Activated CD4-positive, alpha-beta T cell treated with anti-CD3 and anti-CD28 coated beads for 1 hour (primary cell): ENCODE results near the gene SHROOM3.

ENCODE experiments used
- DNase-seq: peaks from one replicate; pipeline ENCODE4 v3.0.0-alpha.2; 2020

SHROOM3 gene

GRCh38 chr4:76630741-76631140, 195.7 kb downstream of the SHROOM3 start:
- DNase-seq: no peak

GRCh38 chr4:76634220-76634619, 199.2 kb downstream of the SHROOM3 start:
- DNase-seq: no peak

- DNase-seq: no peak
Measured at GRCh38 chr4:76637712-76638361, 202.8 kb downstream of the SHROOM3 start.

GRCh38 chr4:76639288-76639687, 204.3 kb downstream of the SHROOM3 start:
- DNase-seq: no peak

GRCh38 chr4:76640353-76640910, 205.4 kb downstream of the SHROOM3 start:
- DNase-seq: no peak

GRCh38 chr4:76641351-76641750, 206.3 kb downstream of the SHROOM3 start:
- DNase-seq: no peak

- DNase-seq: no peak
Measured at GRCh38 chr4:76641758-76642157, 206.7 kb downstream of the SHROOM3 start.

- no peak for DNase-seq
Measured at GRCh38 chr4:76644831-76645485, 209.9 kb downstream of the SHROOM3 start.

GRCh38 chr4:76649086-76649485, 214.1 kb downstream of the SHROOM3 start:
- no peak for DNase-seq

- no peak for DNase-seq
Measured at GRCh38 chr4:76651616-76652015, 216.6 kb downstream of the SHROOM3 start.

GRCh38 chr4:76652389-76652788, 217.4 kb downstream of the SHROOM3 start:
- no peak for DNase-seq

- no peak for DNase-seq
Measured at GRCh38 chr4:76654084-76654483, 219.1 kb downstream of the SHROOM3 start.

GRCh38 chr4:76654791-76655190, 219.8 kb downstream of the SHROOM3 start:
- DNase-seq: no peak

GRCh38 chr4:76655566-76656479, 220.8 kb downstream of the SHROOM3 start:
- DNase-seq: no peak

GRCh38 chr4:76657443-76657842, 222.4 kb downstream of the SHROOM3 start:
- DNase-seq: no peak

- no peak for DNase-seq
Measured at GRCh38 chr4:76658231-76659102, 223.4 kb downstream of the SHROOM3 start.

GRCh38 chr4:76659103-76659490, 224.1 kb downstream of the SHROOM3 start:
- DNase-seq: no peak

GRCh38 chr4:76663824-76664223, 228.8 kb downstream of the SHROOM3 start:
- DNase-seq: no peak

- no peak for DNase-seq
Measured at GRCh38 chr4:76665153-76665552, 230.1 kb downstream of the SHROOM3 start.

GRCh38 chr4:76665721-76666120, 230.7 kb downstream of the SHROOM3 start:
- DNase-seq: no peak

GRCh38 chr4:76666944-76667532, 232.0 kb downstream of the SHROOM3 start:
- no peak for DNase-seq

- no peak for DNase-seq
Measured at GRCh38 chr4:76670631-76671030, 235.6 kb downstream of the SHROOM3 start.
